HEK293T (cell line): ENCODE results near the gene BCAR1.

Source experiments
- CTCF ChIA-PET: fragments of 350-600 bp; formaldehyde crosslinking; extraction: SDS; loops from one replicate; lab custom pipeline; 2021; ENCODE audit warnings: antibody characterized with exemption, inconsistent platforms; lab: Yijun Ruan, JAX
- POLR2A ChIA-PET: fragments of 350-600 bp; formaldehyde crosslinking; extraction: SDS; loops from one replicate; lab custom pipeline; 2020; ENCODE audit warnings: antibody characterized with exemption, inconsistent platforms; lab: Yijun Ruan, JAX
- DNase-seq: peaks from one replicate; pipeline ENCODE4 v3.0.0; 2012; ENCODE audit warnings: mixed read lengths; ENCODE audit errors: extremely low spot score
- ARNT ChIP-seq: fragments of 450-650 bp; IDR thresholded peaks from 2 replicates; pipeline ENCODE4 v1.6.1; 2017; ENCODE audit warnings: mild to moderate bottlenecking
- BHLHE40 ChIP-seq: fragments of 450-650 bp; IDR thresholded peaks from 2 replicates; pipeline ENCODE4 v1.6.1; 2016; ENCODE audit warnings: mild to moderate bottlenecking, moderate library complexity, borderline replicate concordance
- CTBP1 ChIP-seq: fragments of 450-650 bp; IDR thresholded peaks from 2 replicates; pipeline ENCODE4 v1.6.1; 2016; ENCODE audit warnings: borderline replicate concordance
- ELF4 ChIP-seq: fragments of 450-650 bp; IDR thresholded peaks from 2 replicates; pipeline ENCODE4 v1.6.1; 2017; ENCODE audit warnings: antibody characterized with exemption
- FOXA1 ChIP-seq: fragments of 450-650 bp; IDR thresholded peaks from 2 replicates; pipeline ENCODE4 v1.6.1; 2016; ENCODE audit warnings: mild to moderate bottlenecking
- FOXK2 ChIP-seq: fragments of 450-650 bp; IDR thresholded peaks from 2 replicates; pipeline ENCODE4 v1.6.1; 2016; ENCODE audit warnings: mild to moderate bottlenecking
- FOXM1 ChIP-seq: fragments of 450-650 bp; IDR thresholded peaks from 2 replicates; pipeline ENCODE4 v1.6.1; 2017; ENCODE audit warnings: mild to moderate bottlenecking, borderline replicate concordance
- HDGF ChIP-seq: fragments of 450-650 bp; IDR thresholded peaks from 2 replicates; pipeline ENCODE4 v1.6.1; 2017; ENCODE audit warnings: antibody characterized with exemption, borderline replicate concordance
- L3MBTL2 ChIP-seq: fragments of 450-650 bp; conservative IDR thresholded peaks from 2 replicates; pipeline ENCODE4 v1.6.1; 2016; ENCODE audit warnings: mild to moderate bottlenecking
- LEF1 ChIP-seq: fragments of 450-650 bp; IDR thresholded peaks from 2 replicates; pipeline ENCODE4 v1.6.1; 2017; ENCODE audit warnings: mild to moderate bottlenecking, borderline replicate concordance
- NFRKB ChIP-seq: fragments of 450-650 bp; IDR thresholded peaks from 2 replicates; pipeline ENCODE4 v1.6.1; 2016; ENCODE audit warnings: mild to moderate bottlenecking, moderate library complexity
- SP1 ChIP-seq: fragments of 450-650 bp; IDR thresholded peaks from 2 replicates; pipeline ENCODE4 v1.6.1; 2017
- SUZ12 ChIP-seq: fragments of 450-650 bp; IDR thresholded peaks from 2 replicates; pipeline ENCODE4 v1.6.1; 2016; ENCODE audit warnings: mild to moderate bottlenecking
- TARDBP ChIP-seq: fragments of 450-650 bp; IDR thresholded peaks from 2 replicates; pipeline ENCODE4 v1.6.1; 2016
- TF ChIP-seq, protein P1 (sequence below): fragments of 450-650 bp; IDR thresholded peaks from 2 replicates; pipeline ENCODE4 v1.6.1; 2016

BCAR1 gene

DNA sequence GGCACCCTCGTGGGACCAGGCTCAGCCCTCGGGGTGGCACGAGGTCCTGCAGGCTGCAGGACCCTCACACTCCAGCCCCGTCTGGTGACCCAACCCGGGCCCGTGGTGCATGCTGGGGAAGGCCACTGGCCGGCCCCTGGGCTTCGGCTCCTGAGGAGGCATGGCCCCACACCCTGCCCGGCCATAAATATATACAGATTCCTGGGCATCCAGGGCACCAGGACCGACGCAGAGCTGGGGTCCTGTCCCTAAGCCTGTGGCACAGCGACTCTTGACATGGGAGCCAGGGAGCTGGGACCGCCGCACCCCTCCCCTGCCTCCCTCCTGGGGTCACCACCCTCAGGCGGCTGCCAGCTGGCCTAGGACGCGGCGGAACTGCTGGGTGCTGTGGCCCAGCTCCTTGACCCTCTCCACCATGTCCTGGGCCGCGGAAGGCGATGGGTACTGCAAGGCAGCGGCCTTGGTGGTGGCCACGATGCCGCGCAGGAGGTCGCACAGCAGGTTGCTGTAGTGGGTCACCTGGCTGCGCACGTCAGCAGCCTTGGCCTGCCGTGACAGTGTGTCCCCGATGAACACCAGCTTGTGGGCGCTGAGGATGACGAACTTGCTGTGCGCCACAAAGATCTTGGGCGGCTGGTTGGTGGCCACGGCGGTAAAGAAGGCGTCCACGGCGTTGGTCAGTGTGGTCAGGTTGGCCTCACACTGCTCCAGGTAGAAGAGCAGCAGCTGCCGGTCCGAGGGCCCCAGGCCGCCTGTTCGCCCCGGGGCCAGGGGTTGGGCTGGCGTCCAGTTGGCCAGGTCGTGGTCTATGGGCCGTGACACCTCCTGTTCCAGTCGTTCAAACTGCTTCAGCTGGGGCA, 22.0 kb downstream of the BCAR1 start:
- ChIA-PET CTCF (no interaction called here), POLR2A (no interaction called here)
- TF ChIP-seq ARNT (no peak), FOXK2 (no peak), HDGF (no peak), SUZ12 (no peak), NFRKB (no peak)
- TF ChIP-seq, protein P1, sequence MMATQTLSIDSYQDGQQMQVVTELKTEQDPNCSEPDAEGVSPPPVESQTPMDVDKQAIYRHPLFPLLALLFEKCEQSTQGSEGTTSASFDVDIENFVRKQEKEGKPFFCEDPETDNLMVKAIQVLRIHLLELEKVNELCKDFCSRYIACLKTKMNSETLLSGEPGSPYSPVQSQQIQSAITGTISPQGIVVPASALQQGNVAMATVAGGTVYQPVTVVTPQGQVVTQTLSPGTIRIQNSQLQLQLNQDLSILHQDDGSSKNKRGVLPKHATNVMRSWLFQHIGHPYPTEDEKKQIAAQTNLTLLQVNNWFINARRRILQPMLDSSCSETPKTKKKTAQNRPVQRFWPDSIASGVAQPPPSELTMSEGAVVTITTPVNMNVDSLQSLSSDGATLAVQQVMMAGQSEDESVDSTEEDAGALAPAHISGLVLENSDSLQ: no peak
- no peak for DNase-seq

GRCh38 chr16:75228143-75228976, 23.1 kb downstream of the BCAR1 start:
- no peak for DNase-seq
- ChIA-PET POLR2A (no interaction called here), CTCF (no interaction called here)
- TF ChIP-seq CTBP1: no peak
- TF ChIP-seq, protein P1: no peak
- TF ChIP-seq FOXA1: no peak
- no peak for TF ChIP-seq LEF1
- no peak for TF ChIP-seq TARDBP
- no peak for TF ChIP-seq ELF4
- no peak for TF ChIP-seq NFRKB
- TF ChIP-seq L3MBTL2: no peak
- TF ChIP-seq BHLHE40: no peak
- TF ChIP-seq FOXM1: no peak
- no peak for TF ChIP-seq FOXK2
- no peak for TF ChIP-seq HDGF
- TF ChIP-seq SP1: no peak
- TF ChIP-seq ARNT: no peak

GRCh38 chr16:75227361-75228142, 23.9 kb downstream of the BCAR1 start:
- CTCF ChIA-PET: no interaction called here
- POLR2A ChIA-PET: no interaction called here
- no peak for DNase-seq

GRCh38 chr16:75226550-75227360, 24.7 kb downstream of the BCAR1 start:
- ChIA-PET POLR2A (no interaction called here), CTCF (no interaction called here)
- DNase-seq: no peak
- TF ChIP-seq BHLHE40: no peak
- TF ChIP-seq FOXK2: no peak
- TF ChIP-seq ARNT: no peak
- TF ChIP-seq FOXA1: no peak
- TF ChIP-seq, protein P1: no peak
- no peak for TF ChIP-seq HDGF
- TF ChIP-seq SUZ12: no peak
- TF ChIP-seq NFRKB: no peak
- TF ChIP-seq L3MBTL2: no peak
- TF ChIP-seq LEF1: no peak

More at GRCh38 chr16:75227361-75228142, 23.9 kb downstream of the BCAR1 start:
- no peak for TF ChIP-seq LEF1
- TF ChIP-seq, protein P1: no peak
